ENCODE measurements around the gene ZFYVE1. TPM values are rescaled to one million over a fixed set of nuclear protein-coding genes. Genes with fewer than 3 reads are reported as not detected.

The ZFYVE1 gene
- total RNA-seq, 1 experiment from 2014 or later: 14.2 TPM

DNA sequence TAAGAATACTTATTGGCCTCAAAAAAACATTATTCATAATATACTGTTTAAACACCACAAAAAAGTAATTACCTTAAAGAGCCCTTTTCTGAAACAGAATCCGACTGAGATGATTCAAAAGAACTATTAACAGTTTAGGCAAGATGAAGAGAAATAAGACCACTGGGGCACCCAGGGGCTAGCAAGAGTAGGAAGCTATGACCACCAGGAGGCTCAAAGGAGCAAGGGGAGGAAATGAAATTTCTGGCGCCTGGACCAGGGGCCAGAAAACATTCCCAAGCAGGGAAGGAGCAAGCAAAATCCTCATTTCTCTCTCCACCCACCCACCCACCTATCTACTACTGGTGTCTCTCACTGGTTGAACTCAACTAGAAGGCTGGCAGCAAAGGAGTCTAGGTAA is 106.9 kb downstream of the ZFYVE1 start:
- Histone ChIP-seq H2AFZ (ENCODE audit: low read length) (no peak overlapping the region), H3K18ac (ENCODE audit: insufficient read length, low read depth, low read length) (no peak overlapping the region), H4K20me1 (ENCODE audit: control insufficient read depth, insufficient read depth, insufficient read length) (no peaks in the 10 kb centered on the region), H3K23ac (ENCODE audit: insufficient read length, low read depth, low read length) (no peak overlapping the region), H2AK5ac (ENCODE audit: insufficient read length, low read length) (no peak overlapping the region), H3K27me3 (ENCODE audit: insufficient read depth, low read length) (no peaks in the 10 kb centered on the region), H2BK120ac (ENCODE audit: low read depth, low read length, poor library complexity, severe bottlenecking) (no peak overlapping the region), H3K27ac (ENCODE audit: insufficient read length, low read depth, low read length) (no peak overlapping the region), H2BK5ac (ENCODE audit: insufficient read length, low read length) (no peak overlapping the region), H3K23me2 (ENCODE audit: insufficient read length, low read depth, low read length, poor library complexity, severe bottlenecking) (no peaks in the 10 kb centered on the region), H3T11ph (ENCODE audit: low read length) (no peak overlapping the region), H3K79me1 (ENCODE audit: insufficient read depth, low read depth, low read length, poor library complexity, severe bottlenecking) (no peaks in the 10 kb centered on the region), H2BK12ac (ENCODE audit: insufficient read length, low read depth, low read length) (no peak overlapping the region), H3K4me2 (ENCODE audit: insufficient read depth, insufficient read length, low read length) (no peak overlapping the region), H3K4ac (ENCODE audit: low read depth, low read length) (no peak overlapping the region), H3K9me3 (ENCODE audit: control insufficient read depth, low read depth, low read length) (no peaks in the 10 kb centered on the region), H4K5ac (ENCODE audit: insufficient read length, low read depth, low read length) (no peak overlapping the region), H3K79me2 (ENCODE audit: insufficient read depth, low read length) (no peaks in the 10 kb centered on the region), H3K56ac (ENCODE audit: insufficient read length, low read depth, low read length) (no peak overlapping the region), H3K4me1 (ENCODE audit: insufficient read depth, low read length) (no peaks in the 10 kb centered on the region), H2BK20ac (ENCODE audit: low read depth, low read length, poor library complexity, severe bottlenecking) (no peak overlapping the region), H3K9ac (ENCODE audit: extremely low read depth, insufficient read length, low read length) (no peak overlapping the region), H4K8ac (replicated peaks; ENCODE audit: insufficient read length, low read depth, low read length) (no peak overlapping the region), H3K14ac (ENCODE audit: insufficient read depth, low read length) (no peak overlapping the region), H4K91ac (ENCODE audit: insufficient read length, low read depth, low read length) (no peak overlapping the region), H2BK15ac (ENCODE audit: low read depth, low read length) (no peak overlapping the region)
- Mint-ChIP-seq H3K27me3 (ENCODE audit: low read depth) (peaks cover 25% of the 10 kb centered on the region), H3K4me1 (peaks cover 0 to under 1% of the 10 kb centered on the region in 2 experiments; a peak in 2 of 4 replicates), H3K36me3 (ENCODE audit: insufficient read depth in 1 of 3, low read depth in 3 of 3) (no peaks in the 10 kb centered on the region), H3K9me3 (no peaks in the 10 kb centered on the region), H3K27ac (no peak overlapping the region; a peak in 1 of 7 replicates), H3K4me3 (no peak overlapping the region)
- no peak for DNase-seq
- TF ChIP-seq, protein P1, sequence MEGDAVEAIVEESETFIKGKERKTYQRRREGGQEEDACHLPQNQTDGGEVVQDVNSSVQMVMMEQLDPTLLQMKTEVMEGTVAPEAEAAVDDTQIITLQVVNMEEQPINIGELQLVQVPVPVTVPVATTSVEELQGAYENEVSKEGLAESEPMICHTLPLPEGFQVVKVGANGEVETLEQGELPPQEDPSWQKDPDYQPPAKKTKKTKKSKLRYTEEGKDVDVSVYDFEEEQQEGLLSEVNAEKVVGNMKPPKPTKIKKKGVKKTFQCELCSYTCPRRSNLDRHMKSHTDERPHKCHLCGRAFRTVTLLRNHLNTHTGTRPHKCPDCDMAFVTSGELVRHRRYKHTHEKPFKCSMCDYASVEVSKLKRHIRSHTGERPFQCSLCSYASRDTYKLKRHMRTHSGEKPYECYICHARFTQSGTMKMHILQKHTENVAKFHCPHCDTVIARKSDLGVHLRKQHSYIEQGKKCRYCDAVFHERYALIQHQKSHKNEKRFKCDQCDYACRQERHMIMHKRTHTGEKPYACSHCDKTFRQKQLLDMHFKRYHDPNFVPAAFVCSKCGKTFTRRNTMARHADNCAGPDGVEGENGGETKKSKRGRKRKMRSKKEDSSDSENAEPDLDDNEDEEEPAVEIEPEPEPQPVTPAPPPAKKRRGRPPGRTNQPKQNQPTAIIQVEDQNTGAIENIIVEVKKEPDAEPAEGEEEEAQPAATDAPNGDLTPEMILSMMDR (conservative IDR thresholded peaks at IDR 0.05): peak; percentile 63
- WGBS (ENCODE audit: extremely low coverage, insufficient read length, low lambda C conversion rate): no CpG with 5 or more reads among the region's 2 CpGs

Other genes with a start within 250 kb of the ZFYVE1 start
- gene DPF3, start 133.0 kb downstream of the ZFYVE1 start, total RNA-seq (2021): not detected in 2 replicates
- 30.2 and 32.0 TPM in 2 replicates for gene DCAF4, start 100.6 kb downstream of the ZFYVE1 start, total RNA-seq (2021)
- gene RBM25, start 31.4 kb upstream of the ZFYVE1 start, total RNA-seq (2021): 133 and 138 TPM in 2 replicates
- gene PSEN1, start 109.4 kb upstream of the ZFYVE1 start, total RNA-seq (2021): 49.9 TPM in 2 replicates
- 6.9 and 8.5 TPM in 2 replicates for gene PAPLN, start 210.4 kb upstream of the ZFYVE1 start, total RNA-seq (2021)